ENCODE data around the gene SMYD3.

SMYD3 gene

DNA sequence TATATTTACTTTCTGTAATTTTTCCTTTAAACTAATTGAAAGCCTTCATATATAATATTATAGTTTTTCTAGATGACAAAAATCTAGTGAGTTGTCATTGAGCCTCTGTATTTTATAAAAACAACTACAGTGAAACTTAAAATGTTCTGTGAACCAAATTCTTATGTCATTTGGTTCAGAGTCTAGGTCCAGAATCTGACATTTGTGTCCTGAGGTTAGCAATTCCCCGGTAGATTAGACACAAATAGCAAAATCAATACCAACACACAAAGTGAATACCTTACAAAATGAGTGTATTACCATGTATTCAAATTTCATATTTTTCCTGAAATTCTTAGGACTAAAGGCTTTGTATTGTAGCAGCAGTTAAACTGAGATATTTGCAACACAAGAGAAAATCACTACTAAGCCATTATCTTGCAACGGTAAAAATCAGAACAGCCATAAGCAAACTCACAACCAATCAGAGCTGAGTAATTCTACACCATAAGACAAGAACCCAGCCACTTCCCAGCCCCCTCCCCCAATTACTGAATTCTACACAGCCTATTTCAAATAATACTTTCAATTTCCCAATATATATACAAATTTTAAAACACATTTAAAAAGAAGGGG, 573.5 kb downstream of the SMYD3 start:
- H3K4me1 ChIP-seq, result peaks cover 12% of the 10 kb centered on the region
- in situ Hi-C loops (cut with MboI; ENCODE audit: low sequenced_read_pairs), result no loop called here
- no peaks in the 10 kb centered on the region for H3K36me3 ChIP-seq (replicated peaks)
- no peak overlapping the region for H3K4me3 ChIP-seq
- H3K9me3 ChIP-seq, result no peaks in the 10 kb centered on the region
- H3K27me3 ChIP-seq (ENCODE audit: low read depth), result no peaks in the 10 kb centered on the region
- peak; percentile 37 to 87 for DNase-seq (ENCODE audit: low spot score in 2 of 2)

- no peak for DNase-seq (ENCODE audit: low spot score in 2 of 2)
- H3K4me1 ChIP-seq, result peaks cover 12% of the 10 kb centered on the region
- no peaks in the 10 kb centered on the region for H3K9me3 ChIP-seq
- no peak overlapping the region for H3K4me3 ChIP-seq
- in situ Hi-C loops (cut with MboI; ENCODE audit: low sequenced_read_pairs), result no loop called here
- no peaks in the 10 kb centered on the region for H3K36me3 ChIP-seq (replicated peaks)
- H3K27me3 ChIP-seq (ENCODE audit: low read depth), result no peaks in the 10 kb centered on the region
Measured at GRCh38 chr1:245932302-245932972, 574.6 kb downstream of the SMYD3 start.

DNA sequence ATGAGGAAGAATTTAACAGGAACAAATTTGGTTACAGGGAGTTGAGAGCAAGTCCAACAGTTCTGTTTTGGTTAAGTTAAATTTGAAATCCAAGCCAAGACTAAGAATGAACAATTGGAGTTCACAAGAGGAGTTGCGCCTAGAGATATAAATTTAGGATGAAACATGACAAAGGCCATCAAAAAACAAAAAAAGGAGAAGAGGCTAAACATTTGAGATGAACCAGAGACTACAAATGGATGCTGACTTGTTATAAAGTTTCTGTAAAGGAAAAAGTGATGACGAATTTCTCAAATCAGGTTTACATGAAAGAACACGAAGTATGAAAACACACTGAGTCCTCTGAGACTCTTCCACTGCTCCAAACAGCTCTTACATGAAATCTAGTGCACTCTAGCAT, 575.6 kb downstream of the SMYD3 start:
- Histone ChIP-seq H3K4me3 (no peak overlapping the region), H3K36me3 (replicated peaks) (no peaks in the 10 kb centered on the region), H3K27me3 (ENCODE audit: low read depth) (no peaks in the 10 kb centered on the region), H3K4me1 (peaks cover 12% of the 10 kb centered on the region), H3K9me3 (no peaks in the 10 kb centered on the region)
- DNase-seq (ENCODE audit: low spot score in 2 of 2), result no peak
- in situ Hi-C loops (cut with MboI; ENCODE audit: low sequenced_read_pairs), result no loop called here

- H3K27me3 ChIP-seq (ENCODE audit: low read depth), result no peaks in the 10 kb centered on the region
Measured at GRCh38 chr1:245929224-245929623, 577.9 kb downstream of the SMYD3 start.

GRCh38 chr1:245926888-245927287, 580.2 kb downstream of the SMYD3 start:
- no peaks in the 10 kb centered on the region for H3K9me3 ChIP-seq
- DNase-seq (ENCODE audit: low spot score in 2 of 2), result no peak
- in situ Hi-C loops (cut with MboI; ENCODE audit: low sequenced_read_pairs), result no loop called here
- no peaks in the 10 kb centered on the region for H3K27me3 ChIP-seq (ENCODE audit: low read depth)
- no peak overlapping the region for H3K4me3 ChIP-seq
- no peaks in the 10 kb centered on the region for H3K4me1 ChIP-seq
- no peaks in the 10 kb centered on the region for H3K36me3 ChIP-seq (replicated peaks)

More at GRCh38 chr1:245929224-245929623, 577.9 kb downstream of the SMYD3 start:
- Histone ChIP-seq H3K4me3 (no peak overlapping the region), H3K4me1 (peaks cover 12% of the 10 kb centered on the region), H3K9me3 (no peaks in the 10 kb centered on the region), H3K36me3 (replicated peaks) (no peaks in the 10 kb centered on the region)
- in situ Hi-C loops (cut with MboI; ENCODE audit: low sequenced_read_pairs), result no loop called here
- DNase-seq (ENCODE audit: low spot score in 2 of 2), result no peak

GRCh38 chr1:245923215-245923614, 583.9 kb downstream of the SMYD3 start:
- no peak for DNase-seq (ENCODE audit: low spot score in 2 of 2)
- no peak overlapping the region for H3K4me3 ChIP-seq
- no peaks in the 10 kb centered on the region for H3K27me3 ChIP-seq (ENCODE audit: low read depth)
- in situ Hi-C loops (cut with MboI; ENCODE audit: low sequenced_read_pairs), result no loop called here
- H3K4me1 ChIP-seq, result no peaks in the 10 kb centered on the region
- H3K36me3 ChIP-seq (replicated peaks), result 0 out of 2 replicates have a peak, but pooled peaks cover 3% of the 10 kb centered on the region
- H3K9me3 ChIP-seq, result no peaks in the 10 kb centered on the region

DNA sequence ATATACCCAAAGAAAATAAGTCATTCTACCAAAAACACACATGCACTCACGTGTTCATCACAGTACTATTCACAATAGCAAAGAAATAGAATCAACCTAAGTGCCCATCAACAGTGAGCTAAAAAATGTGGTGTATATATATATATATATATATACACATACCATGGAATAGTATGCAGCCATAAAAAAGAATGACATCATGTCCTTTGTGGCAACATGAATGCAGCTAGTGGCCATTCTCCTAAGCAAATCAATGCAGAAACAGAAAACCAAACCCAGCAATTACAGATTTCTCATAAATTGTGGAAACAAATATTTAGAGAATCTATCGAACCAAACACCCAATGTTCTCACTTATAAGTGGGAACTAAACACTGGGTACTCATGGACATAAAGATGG, 585.7 kb downstream of the SMYD3 start:
- Histone ChIP-seq H3K27me3 (ENCODE audit: low read depth) (no peaks in the 10 kb centered on the region), H3K4me3 (no peak overlapping the region), H3K4me1 (no peaks in the 10 kb centered on the region), H3K36me3 (replicated peaks) (0 out of 2 replicates have a peak, but pooled peaks cover 3% of the 10 kb centered on the region), H3K9me3 (no peaks in the 10 kb centered on the region)
- in situ Hi-C loops (cut with MboI; ENCODE audit: low sequenced_read_pairs), result no loop called here
- no peak for DNase-seq (ENCODE audit: low spot score in 2 of 2)

- H3K4me3 ChIP-seq, result no peak overlapping the region
- in situ Hi-C loops (cut with MboI; ENCODE audit: low sequenced_read_pairs), result no loop called here
- no peaks in the 10 kb centered on the region for H3K4me1 ChIP-seq
- H3K36me3 ChIP-seq (replicated peaks), result 0 out of 2 replicates have a peak, but pooled peaks cover 3% of the 10 kb centered on the region
- no peaks in the 10 kb centered on the region for H3K27me3 ChIP-seq (ENCODE audit: low read depth)
- no peak for DNase-seq (ENCODE audit: low spot score in 2 of 2)
- H3K9me3 ChIP-seq, result no peaks in the 10 kb centered on the region
Measured at GRCh38 chr1:245917403-245917802, 589.7 kb downstream of the SMYD3 start.

- Histone ChIP-seq H3K27me3 (ENCODE audit: low read depth) (no peaks in the 10 kb centered on the region), H3K9me3 (no peaks in the 10 kb centered on the region), H3K36me3 (replicated peaks) (no peaks in the 10 kb centered on the region), H3K4me3 (no peak overlapping the region), H3K4me1 (peaks cover 3% of the 10 kb centered on the region)
- in situ Hi-C loops (cut with MboI; ENCODE audit: low sequenced_read_pairs), result no loop called here
- DNase-seq (ENCODE audit: low spot score in 2 of 2), result no peak
Measured at GRCh38 chr1:245915841-245916240, 591.2 kb downstream of the SMYD3 start.

GRCh38 chr1:245915406-245915805, 591.7 kb downstream of the SMYD3 start:
- Histone ChIP-seq H3K9me3 (no peaks in the 10 kb centered on the region), H3K36me3 (replicated peaks) (no peaks in the 10 kb centered on the region), H3K4me3 (no peak overlapping the region), H3K4me1 (peaks cover 7% of the 10 kb centered on the region), H3K27me3 (ENCODE audit: low read depth) (no peaks in the 10 kb centered on the region)
- in situ Hi-C loops (cut with MboI; ENCODE audit: low sequenced_read_pairs), result no loop called here
- no peak for DNase-seq (ENCODE audit: low spot score in 2 of 2)

- no peak overlapping the region for H3K4me3 ChIP-seq
- H3K9me3 ChIP-seq, result no peaks in the 10 kb centered on the region
- H3K36me3 ChIP-seq (replicated peaks), result no peaks in the 10 kb centered on the region
- DNase-seq (ENCODE audit: low spot score in 2 of 2), result no peak
- peaks cover 14% of the 10 kb centered on the region for H3K4me1 ChIP-seq
- H3K27me3 ChIP-seq (ENCODE audit: low read depth), result no peaks in the 10 kb centered on the region
- in situ Hi-C loops (cut with MboI; ENCODE audit: low sequenced_read_pairs), result no loop called here
Measured at GRCh38 chr1:245908543-245908942, 598.5 kb downstream of the SMYD3 start.

GRCh38 chr1:245906207-245906606, 600.9 kb downstream of the SMYD3 start:
- H3K4me3 ChIP-seq, result no peak overlapping the region
- H3K27me3 ChIP-seq (ENCODE audit: low read depth), result no peaks in the 10 kb centered on the region
- no peaks in the 10 kb centered on the region for H3K36me3 ChIP-seq (replicated peaks)
- in situ Hi-C loops (cut with MboI; ENCODE audit: low sequenced_read_pairs), result no loop called here
- H3K9me3 ChIP-seq, result no peaks in the 10 kb centered on the region
- no peak for DNase-seq (ENCODE audit: low spot score in 2 of 2)
- peaks cover 14% of the 10 kb centered on the region for H3K4me1 ChIP-seq

DNA sequence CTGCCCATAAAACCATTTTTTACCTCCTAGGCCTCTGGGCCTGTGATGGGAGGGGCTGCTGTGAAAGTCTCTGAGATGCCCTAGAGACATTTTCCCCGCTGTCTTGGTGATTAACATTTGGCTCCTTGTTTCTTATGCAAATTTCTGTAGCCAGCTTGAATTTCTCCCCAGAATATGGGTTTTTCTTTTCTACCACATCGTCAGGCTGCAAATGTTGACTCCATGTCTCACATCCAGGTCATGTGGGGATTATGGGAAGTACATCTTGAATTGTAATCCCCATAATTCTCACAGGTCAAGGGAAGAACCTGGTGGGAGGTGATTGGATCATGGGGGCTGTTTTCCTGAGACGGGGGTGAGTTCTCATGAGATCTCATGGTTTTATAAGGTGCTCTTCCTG, 603.2 kb downstream of the SMYD3 start:
- in situ Hi-C loops (cut with MboI; ENCODE audit: low sequenced_read_pairs), result no loop called here
- Histone ChIP-seq H3K27me3 (ENCODE audit: low read depth) (no peaks in the 10 kb centered on the region), H3K4me3 (no peak overlapping the region), H3K9me3 (no peaks in the 10 kb centered on the region), H3K4me1 (no peaks in the 10 kb centered on the region), H3K36me3 (replicated peaks) (no peaks in the 10 kb centered on the region)
- DNase-seq (ENCODE audit: low spot score in 2 of 2), result no peak

- no peaks in the 10 kb centered on the region for H3K27me3 ChIP-seq (ENCODE audit: low read depth)
- H3K4me3 ChIP-seq, result no peak overlapping the region
- H3K4me1 ChIP-seq, result no peaks in the 10 kb centered on the region
- no peaks in the 10 kb centered on the region for H3K9me3 ChIP-seq
- no peak for DNase-seq (ENCODE audit: low spot score in 2 of 2)
- H3K36me3 ChIP-seq (replicated peaks), result no peaks in the 10 kb centered on the region
- in situ Hi-C loops (cut with MboI; ENCODE audit: low sequenced_read_pairs), result no loop called here
Measured at GRCh38 chr1:245901565-245901964, 605.5 kb downstream of the SMYD3 start.

Measured in HAP-1 (cell line).